Measurements from ENCODE around the gene HPS4.

GRCh38 chr22:26492220-26492619 is 8.6 kb upstream of the HPS4 start:
- TF ChIP-seq CTCF (IDR thresholded peaks at IDR 0.05), result no peak
- TF ChIP-seq POLR2A (IDR thresholded peaks at IDR 0.05), result no peak
